SH-SY5Y (cell line): ENCODE data around the gene PRDM7.

ENCODE experiments used
- GATA2 ChIP-seq: IDR thresholded peaks from 2 replicates; pipeline ENCODE4 v1.6.1; 2011; ENCODE audit warnings: mild to moderate bottlenecking, low read depth, low read length
- GATA3 ChIP-seq: IDR thresholded peaks from 2 replicates; pipeline ENCODE4 v1.6.1; 2011; ENCODE audit warnings: low read depth, mild to moderate bottlenecking, low read length, moderate library complexity

- TF ChIP-seq GATA2 (no peak), GATA3 (no peak)
Measured at GRCh38 chr16:90042946-90043514, 34.1 kb downstream of the PRDM7 start.
